ENCODE measurements around the gene OCA2. TPM values are rescaled to one million over a fixed set of nuclear protein-coding genes. Genes with fewer than 3 reads are reported as not detected.
A peak's percentile ranks its signal among the peaks of the same experiment; 100 is the strongest.

The OCA2 gene
- total RNA-seq, 4 donors from 2014 or later = 0.17 to 1.2 (median 0.24) TPM

DNA sequence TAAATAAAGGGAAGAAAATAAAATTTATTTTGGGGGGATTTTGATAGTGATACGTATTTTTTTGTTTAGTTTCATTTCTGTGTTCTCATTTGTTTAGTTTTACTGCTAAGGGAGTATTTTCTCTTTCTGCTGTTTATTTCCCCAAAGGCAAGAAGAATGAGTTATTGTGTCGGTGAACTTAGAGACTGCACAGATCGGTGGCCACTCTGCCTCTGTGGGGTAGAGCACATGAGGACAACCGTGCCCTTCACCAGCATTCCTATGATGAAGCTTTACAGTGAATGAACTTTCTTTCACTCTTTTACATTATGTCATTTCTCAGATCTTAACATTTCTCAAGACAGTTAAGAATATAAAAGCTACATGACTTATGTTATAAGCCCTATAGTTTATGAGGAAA lies 214.4 kb downstream of the OCA2 start:
- TF ChIP-seq POLR2AphosphoS5 (IDR thresholded peaks at IDR 0.05) = no peak
- TF ChIP-seq, protein P1, sequence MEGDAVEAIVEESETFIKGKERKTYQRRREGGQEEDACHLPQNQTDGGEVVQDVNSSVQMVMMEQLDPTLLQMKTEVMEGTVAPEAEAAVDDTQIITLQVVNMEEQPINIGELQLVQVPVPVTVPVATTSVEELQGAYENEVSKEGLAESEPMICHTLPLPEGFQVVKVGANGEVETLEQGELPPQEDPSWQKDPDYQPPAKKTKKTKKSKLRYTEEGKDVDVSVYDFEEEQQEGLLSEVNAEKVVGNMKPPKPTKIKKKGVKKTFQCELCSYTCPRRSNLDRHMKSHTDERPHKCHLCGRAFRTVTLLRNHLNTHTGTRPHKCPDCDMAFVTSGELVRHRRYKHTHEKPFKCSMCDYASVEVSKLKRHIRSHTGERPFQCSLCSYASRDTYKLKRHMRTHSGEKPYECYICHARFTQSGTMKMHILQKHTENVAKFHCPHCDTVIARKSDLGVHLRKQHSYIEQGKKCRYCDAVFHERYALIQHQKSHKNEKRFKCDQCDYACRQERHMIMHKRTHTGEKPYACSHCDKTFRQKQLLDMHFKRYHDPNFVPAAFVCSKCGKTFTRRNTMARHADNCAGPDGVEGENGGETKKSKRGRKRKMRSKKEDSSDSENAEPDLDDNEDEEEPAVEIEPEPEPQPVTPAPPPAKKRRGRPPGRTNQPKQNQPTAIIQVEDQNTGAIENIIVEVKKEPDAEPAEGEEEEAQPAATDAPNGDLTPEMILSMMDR (IDR thresholded peaks at IDR 0.05) = no peak
- TF ChIP-seq EP300 (IDR thresholded peaks at IDR 0.05) = no peak
- TF ChIP-seq POLR2A (IDR thresholded peaks at IDR 0.05; ENCODE audit: low read depth) = no peak
- H3K4me3 ChIP-seq = no peak overlapping the region
- H3K27me3 ChIP-seq = no peaks in the 10 kb centered on the region
- intact Hi-C loops (cut with DNase I) = no loop called here
- H3K27ac ChIP-seq (replicated peaks in 1 of 4) = no peak overlapping the region
- WGBS = 53% methylated on average over 4 of the region's 4 CpGs
- no peaks in the 10 kb centered on the region for H3K4me1 ChIP-seq
- peaks cover 0 to 22% (median 16%) of the 10 kb centered on the region in 4 donors for H3K9me3 ChIP-seq
- no peaks in the 10 kb centered on the region for H3K36me3 ChIP-seq
- no peak for DNase-seq (ENCODE audit: extremely low spot score)

DNA sequence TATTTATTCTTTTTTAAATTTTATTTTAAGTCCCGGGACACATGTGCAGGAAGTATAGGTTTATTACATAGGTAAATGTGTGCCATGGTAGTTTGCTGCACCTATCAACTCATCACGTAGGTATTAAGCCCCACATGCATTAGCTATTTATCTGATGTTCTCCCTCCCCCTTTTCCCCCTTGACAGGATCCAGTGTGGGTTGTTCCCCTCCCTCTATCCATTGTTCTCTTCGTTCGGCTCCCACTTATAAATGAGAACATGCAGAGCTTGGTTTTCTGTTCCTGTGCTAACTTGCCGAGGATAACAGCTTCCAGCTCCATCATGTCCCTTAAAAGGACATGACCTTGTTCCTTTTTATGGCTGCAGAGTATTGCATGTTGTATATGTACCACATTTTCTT lies 220.3 kb downstream of the OCA2 start:
- Histone ChIP-seq H3K36me3 (no peaks in the 10 kb centered on the region), H3K9me3 (peaks cover 0 to 13% (median 7%) of the 10 kb centered on the region in 4 donors), H3K27ac (replicated peaks in 1 of 4) (no peak overlapping the region), H3K27me3 (no peaks in the 10 kb centered on the region), H3K4me3 (no peak overlapping the region), H3K4me1 (no peaks in the 10 kb centered on the region)
- peak; percentile 45 for DNase-seq (ENCODE audit: extremely low spot score)
- intact Hi-C loops (cut with DNase I) = no loop called here
- TF ChIP-seq, protein P1 (IDR thresholded peaks at IDR 0.05) = no peak
- TF ChIP-seq POLR2AphosphoS5 (IDR thresholded peaks at IDR 0.05) (no peak), EP300 (IDR thresholded peaks at IDR 0.05) (no peak), POLR2A (IDR thresholded peaks at IDR 0.05; ENCODE audit: low read depth) (no peak)
- 82% methylated on average over 5 of the region's 5 CpGs for WGBS

DNA sequence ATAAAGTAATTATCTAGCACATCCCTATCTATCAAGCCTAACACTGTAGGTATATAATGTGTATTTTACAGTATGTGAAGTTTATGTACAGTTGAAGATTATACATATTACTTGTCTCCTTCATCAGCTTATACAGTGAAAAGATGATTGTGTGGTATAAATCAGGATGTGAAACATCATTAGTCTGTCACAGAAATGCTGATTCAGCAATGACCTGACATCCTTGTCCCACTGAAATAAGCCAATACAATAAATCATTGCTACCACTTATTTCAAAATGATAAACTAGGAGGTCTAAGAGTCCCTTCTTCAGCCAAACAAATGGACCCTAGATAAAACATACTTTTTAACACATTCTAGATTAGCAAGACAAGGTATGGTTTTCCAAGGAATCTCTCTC lies 225.3 kb downstream of the OCA2 start:
- Histone ChIP-seq H3K9me3 (no peaks in the 10 kb centered on the region), H3K36me3 (no peaks in the 10 kb centered on the region), H3K27ac (replicated peaks in 1 of 4) (no peak overlapping the region), H3K27me3 (no peaks in the 10 kb centered on the region), H3K4me1 (no peaks in the 10 kb centered on the region), H3K4me3 (no peak overlapping the region)
- intact Hi-C loops (cut with DNase I) = no loop called here
- TF ChIP-seq, protein P1 (IDR thresholded peaks at IDR 0.05) = no peak
- TF ChIP-seq POLR2AphosphoS5 (IDR thresholded peaks at IDR 0.05) = no peak
- DNase-seq (ENCODE audit: extremely low spot score) = no peak

DNA sequence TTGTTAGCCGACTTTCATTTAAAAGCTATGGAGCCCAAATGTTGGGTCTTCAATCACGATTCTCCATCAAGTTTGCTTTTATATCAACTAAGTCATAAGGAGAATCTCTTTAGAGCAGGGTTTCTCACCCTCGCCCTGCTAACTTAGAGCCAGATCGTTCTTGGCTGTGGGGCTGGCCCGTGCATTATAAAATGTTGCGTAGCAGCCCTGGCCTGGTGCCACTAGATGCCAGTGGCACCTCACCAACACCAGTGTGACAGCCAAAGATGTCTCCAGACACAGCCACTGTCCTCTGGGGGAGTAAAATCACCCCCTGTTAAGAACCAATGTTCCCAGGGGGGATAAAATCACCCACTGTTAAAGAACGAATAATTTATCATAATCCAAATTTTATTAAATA lies 226.1 kb downstream of the OCA2 start:
- DNase-seq (ENCODE audit: extremely low spot score) = peak; percentile 64

DNA sequence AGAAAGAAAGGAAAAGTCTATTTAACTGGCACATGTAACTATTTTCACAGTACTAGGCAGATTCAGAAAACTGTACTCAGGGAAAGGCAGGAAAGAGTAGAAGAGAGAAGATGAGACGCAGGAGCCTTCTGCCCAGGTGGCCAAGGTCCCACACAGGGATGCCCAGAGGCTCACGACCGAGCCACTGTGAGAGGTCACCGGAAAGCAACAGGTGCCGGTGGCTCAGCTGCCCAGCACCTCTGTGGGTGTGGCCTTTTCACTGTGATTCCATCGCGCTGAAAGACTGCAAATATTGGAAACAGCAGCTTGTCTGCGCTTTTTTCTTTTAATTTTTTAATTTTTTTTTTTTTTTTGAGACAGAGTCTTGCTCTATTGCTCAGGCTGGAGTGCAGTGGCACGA lies 226.8 kb downstream of the OCA2 start:
- Histone ChIP-seq H3K4me1 (no peaks in the 10 kb centered on the region), H3K9me3 (no peaks in the 10 kb centered on the region), H3K36me3 (no peaks in the 10 kb centered on the region), H3K27me3 (no peaks in the 10 kb centered on the region), H3K27ac (replicated peaks in 1 of 4) (no peak overlapping the region), H3K4me3 (no peak overlapping the region)
- intact Hi-C loops (cut with DNase I) = no loop called here
- peak; percentile 31 for DNase-seq (ENCODE audit: extremely low spot score)
- WGBS = 91% methylated on average over 9 of the region's 9 CpGs
- TF ChIP-seq POLR2A (IDR thresholded peaks at IDR 0.05; ENCODE audit: low read depth) (no peak), POLR2AphosphoS5 (IDR thresholded peaks at IDR 0.05) (no peak), EP300 (IDR thresholded peaks at IDR 0.05) (no peak)
- TF ChIP-seq, protein P1 (IDR thresholded peaks at IDR 0.05) = no peak

More for the DNA sequence above, 226.1 kb downstream of the OCA2 start:
- H3K36me3 ChIP-seq = no peaks in the 10 kb centered on the region
- H3K4me3 ChIP-seq = no peak overlapping the region
- no peak overlapping the region for H3K27ac ChIP-seq (replicated peaks in 1 of 4)
- no peaks in the 10 kb centered on the region for H3K27me3 ChIP-seq
- no peaks in the 10 kb centered on the region for H3K4me1 ChIP-seq
- intact Hi-C loops (cut with DNase I) = no loop called here
- TF ChIP-seq EP300 (IDR thresholded peaks at IDR 0.05) = no peak
- 91% methylated on average over 7 of the region's 7 CpGs for WGBS
- no peaks in the 10 kb centered on the region for H3K9me3 ChIP-seq
